H1 (cell line): Measurements from ENCODE around the gene KRTAP3-1. TPM values are rescaled to one million over a fixed set of nuclear protein-coding genes. Genes with fewer than 3 reads are reported as not detected.

Experiments
- BCL11A ChIP-seq, 2 experiments: IDR thresholded peaks; one replicate each; pipeline ENCODE4 v1.6.1; 2011; ENCODE audit warnings: low read depth in 2 of 2, low read length in 2 of 2, mild to moderate bottlenecking in 2 of 2
- CBX8 ChIP-seq: fragments of 300-800, 300-1000 bp; sonication (generic); IDR thresholded peaks from 2 replicates; pipeline ENCODE4 v1.7.1; 2016; ENCODE audit warnings: low read depth, low read length, borderline replicate concordance
- POU5F1 ChIP-seq: IDR thresholded peaks from 2 replicates; pipeline ENCODE4 v1.6.1; 2011; ENCODE audit warnings: low read depth, mild to moderate bottlenecking, low read length, moderate library complexity
- SIX5 ChIP-seq: IDR thresholded peaks from 2 replicates; pipeline ENCODE4 v1.6.1; 2011; ENCODE audit warnings: mild to moderate bottlenecking, low read depth, low read length
- polyA plus RNA-seq, 7 experiments: library from polyadenylated mRNA; depleted of rRNA in 3 of 7; stranded (reverse) in 5 of 7; unstranded in 2 of 7; fragments of >200 nt in 5 of 7; fragments of 200-250 nt in 2 of 7; gene quantifications; 1 replicate in 5 of 7; 2 replicates in 1 of 7; 4 replicates in 1 of 7; pipeline versions ENCODE4 v1.2.1 to v1.2.3, GENCODE V29; 2011 to 2013; ENCODE audit warnings: missing spikeins in 2 of 7, mixed read lengths in 2 of 7
- total RNA-seq: library from RNA; stranded (reverse); fragmentation: NEBNext Ultra II Directional; extraction: Animal tissue kit (Norgen Biotek cat#: 25700); gene quantifications from 2 replicates; pipeline ENCODE4 v1.2.1, GENCODE V29; 2021

Gene KRTAP3-1
- total and polyA plus RNA-seq, 2 of the 8 experiments (the other 6 are each of a cell fraction or from before 2014, with no cell fraction given): not detected

DNA sequence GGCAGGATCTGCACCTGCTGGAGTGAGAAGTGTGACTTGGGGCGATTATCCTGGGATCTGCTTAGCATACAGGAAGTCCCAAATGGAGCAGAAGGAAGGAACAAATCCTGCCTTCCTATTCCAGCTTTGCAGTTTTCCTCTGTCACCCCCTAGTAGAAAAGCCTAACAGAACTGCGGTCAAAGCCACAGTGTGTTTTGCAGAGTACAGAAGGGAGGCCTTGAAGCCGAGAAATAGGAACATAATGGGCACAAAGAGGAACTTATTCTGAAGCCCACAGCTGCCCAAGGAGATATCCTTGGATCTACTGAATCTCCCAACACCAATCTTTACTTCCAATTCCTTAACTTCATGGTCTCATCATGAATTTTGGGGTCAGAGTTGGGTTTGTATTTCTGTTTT is 9.6 kb upstream of the KRTAP3-1 start (continued):
- TF ChIP-seq POU5F1 (no peak), BCL11A (IDR thresholded peaks at IDR 0.05; ENCODE audit: low read depth in 2 of 2, low read length in 2 of 2) (no peak), SIX5 (no peak), CBX8 (no peak)
